ENCODE measurements around the gene GOLGA1.

GOLGA1 gene

GRCh38 chr9:124882231-124882630 lies 58.7 kb downstream of the GOLGA1 start:
- TF ChIP-seq POLR2A (IDR thresholded peaks at IDR 0.05; ENCODE audit: low read depth, low read length) = no peak
- FAIRE-seq (no peak), DNase-seq (ENCODE audit: insufficient read length, low spot score) (no peak)

- DNase-seq (ENCODE audit: insufficient read length, low spot score) = no peak
- no peak for FAIRE-seq
- TF ChIP-seq POLR2A (IDR thresholded peaks at IDR 0.05; ENCODE audit: low read depth, low read length) = no peak
Observed at GRCh38 chr9:124881138-124881743, 59.6 kb downstream of the GOLGA1 start.

GRCh38 chr9:124880501-124880900 lies 60.4 kb downstream of the GOLGA1 start:
- FAIRE-seq (no peak), DNase-seq (ENCODE audit: insufficient read length, low spot score) (no peak)
- no peak for TF ChIP-seq POLR2A (IDR thresholded peaks at IDR 0.05; ENCODE audit: low read depth, low read length)

- FAIRE-seq = no peak
- TF ChIP-seq POLR2A (IDR thresholded peaks at IDR 0.05; ENCODE audit: low read depth, low read length) = no peak
- no peak for DNase-seq (ENCODE audit: insufficient read length, low spot score)
Observed at GRCh38 chr9:124879226-124879625, 61.7 kb downstream of the GOLGA1 start.

- FAIRE-seq (no peak), DNase-seq (ENCODE audit: insufficient read length, low spot score) (no peak)
- TF ChIP-seq POLR2A (IDR thresholded peaks at IDR 0.05; ENCODE audit: low read depth, low read length) = no peak
Observed at GRCh38 chr9:124878518-124878917, 62.4 kb downstream of the GOLGA1 start.

GRCh38 chr9:124878021-124878420 lies 62.9 kb downstream of the GOLGA1 start:
- no peak for TF ChIP-seq POLR2A (IDR thresholded peaks at IDR 0.05; ENCODE audit: low read depth, low read length)
- no peak for DNase-seq (ENCODE audit: insufficient read length, low spot score)
- no peak for FAIRE-seq

GRCh38 chr9:124877021-124877782 lies 63.7 kb downstream of the GOLGA1 start:
- no peak for DNase-seq (ENCODE audit: insufficient read length, low spot score)
- no peak for TF ChIP-seq POLR2A (IDR thresholded peaks at IDR 0.05; ENCODE audit: low read depth, low read length)
- FAIRE-seq = no peak

GRCh38 chr9:124875501-124875900 lies 65.4 kb downstream of the GOLGA1 start:
- no peak for TF ChIP-seq POLR2A (IDR thresholded peaks at IDR 0.05; ENCODE audit: low read depth, low read length)
- no peak for FAIRE-seq
- DNase-seq (ENCODE audit: insufficient read length, low spot score) = no peak

GRCh38 chr9:124873664-124874063 lies 67.2 kb downstream of the GOLGA1 start:
- DNase-seq (ENCODE audit: insufficient read length, low spot score) (peak; percentile 94), FAIRE-seq (peak; percentile 74)
- no peak for TF ChIP-seq POLR2A (IDR thresholded peaks at IDR 0.05; ENCODE audit: low read depth, low read length)

GRCh38 chr9:124871156-124871561 lies 69.7 kb downstream of the GOLGA1 start:
- DNase-seq (ENCODE audit: insufficient read length, low spot score) = no peak
- TF ChIP-seq POLR2A (IDR thresholded peaks at IDR 0.05; ENCODE audit: low read depth, low read length) = no peak
- FAIRE-seq = no peak

GRCh38 chr9:124870723-124871122 lies 70.2 kb downstream of the GOLGA1 start:
- no peak for DNase-seq (ENCODE audit: insufficient read length, low spot score)
- no peak for TF ChIP-seq POLR2A (IDR thresholded peaks at IDR 0.05; ENCODE audit: low read depth, low read length)
- FAIRE-seq = no peak

GRCh38 chr9:124869986-124870560 lies 70.8 kb downstream of the GOLGA1 start:
- no peak for TF ChIP-seq POLR2A (IDR thresholded peaks at IDR 0.05; ENCODE audit: low read depth, low read length)
- FAIRE-seq (no peak), DNase-seq (ENCODE audit: insufficient read length, low spot score) (no peak)

GRCh38 chr9:124869466-124869985 lies 71.4 kb downstream of the GOLGA1 start:
- TF ChIP-seq POLR2A (IDR thresholded peaks at IDR 0.05; ENCODE audit: low read depth, low read length) = no peak
- DNase-seq (ENCODE audit: insufficient read length, low spot score) = no peak
- FAIRE-seq = no peak
